HG02885 (cell line): ENCODE data around the gene NEDD1.

Source experiments
- ATAC-seq: cut with Tn5 transposase; IDR thresholded peaks from one replicate; pipeline ENCODE4 v1.9.1; 2021; ENCODE audit warnings: mild to moderate bottlenecking; ENCODE audit not compliant: unreplicated experiment, poor library complexity

NEDD1 gene

DNA sequence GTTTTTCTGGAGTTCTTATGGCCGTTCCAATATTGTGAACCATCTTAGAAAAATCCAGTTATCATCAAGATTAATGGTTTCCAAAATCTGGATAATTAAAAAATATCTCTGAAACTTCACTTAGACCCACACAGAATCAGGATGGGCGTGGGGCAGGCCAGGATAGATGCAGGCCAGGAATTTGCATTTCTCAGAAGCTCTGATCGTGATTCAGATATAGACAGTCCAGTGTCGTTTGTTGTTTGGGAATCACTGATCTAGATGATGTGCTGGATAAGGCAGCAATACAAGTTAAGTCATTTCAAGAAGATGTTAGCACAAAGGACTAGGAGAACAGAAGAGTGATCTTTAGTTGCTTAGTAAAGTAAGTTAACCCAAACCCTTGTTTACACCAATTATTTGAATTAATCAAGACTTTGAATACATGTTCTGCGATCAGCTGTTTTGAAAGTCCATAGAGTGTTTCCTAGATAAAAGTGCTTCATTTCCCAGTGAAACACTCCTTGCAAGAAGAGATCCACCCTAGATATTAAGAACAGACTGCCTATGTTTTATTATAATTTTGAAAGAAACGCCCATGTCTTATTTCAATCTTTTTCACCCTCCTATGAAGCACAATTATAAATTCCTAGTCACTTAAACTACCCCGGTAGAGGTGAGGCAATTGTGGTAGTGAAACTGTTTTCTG, 90.9 kb downstream of the NEDD1 start:
- ATAC-seq: no peak

DNA sequence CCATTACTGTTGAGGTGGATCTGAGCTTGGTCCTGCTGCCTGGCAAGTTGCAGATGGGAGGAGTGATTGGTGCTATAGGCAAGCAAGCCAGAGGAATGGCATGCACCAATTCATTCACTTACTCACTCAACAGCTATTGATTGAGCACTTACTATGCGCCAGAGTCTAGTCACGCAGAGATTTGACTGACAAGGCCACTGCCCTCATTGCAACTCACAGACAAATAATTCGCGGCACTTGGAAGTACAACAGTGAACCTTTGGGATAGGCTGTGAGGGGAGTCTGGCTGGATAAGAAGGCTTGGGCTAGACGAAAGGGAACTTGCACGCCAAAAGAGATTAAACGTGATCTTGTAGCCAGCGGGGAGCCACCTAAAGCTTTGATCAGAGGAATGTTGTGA, 96.2 kb downstream of the NEDD1 start:
- ATAC-seq: no peak
